ENCODE results near the gene ZNF521.

ZNF521 gene

DNA sequence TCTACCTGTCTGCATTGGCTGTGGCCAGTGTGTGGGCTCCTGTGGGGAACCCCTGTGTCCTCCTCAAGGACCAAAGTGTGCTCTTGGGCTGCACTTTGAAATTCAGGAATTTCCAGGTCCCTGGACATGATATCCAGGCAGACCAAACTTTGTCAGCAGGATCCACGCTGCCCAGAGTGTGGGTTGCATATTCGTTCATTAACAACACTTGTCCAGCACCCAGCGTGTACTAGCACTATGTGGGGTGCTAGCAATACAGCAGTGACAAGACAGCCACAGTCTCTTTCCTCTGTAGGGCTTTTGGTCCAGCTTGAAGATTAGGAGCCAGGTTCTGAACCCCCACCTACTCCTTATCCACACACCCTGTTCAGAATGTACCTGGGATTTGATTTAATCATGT is 304.5 kb downstream of the ZNF521 start:
- WGBS, 2 donors (ENCODE audit: extremely low coverage in 2 of 2, insufficient read length in 2 of 2, insufficient replicate concordance in 1 of 2): no CpG with 5 or more reads among the region's 3 CpGs
- H2BK15ac ChIP-seq (ENCODE audit: low read length): no peak overlapping the region
- no peak overlapping the region for H3K4me3 ChIP-seq (ENCODE audit: low read length in 2 of 2)
- H2BK12ac ChIP-seq (ENCODE audit: low read length): no peak overlapping the region
- no peak overlapping the region for H3K18ac ChIP-seq (ENCODE audit: low read length)
- no peaks in the 10 kb centered on the region for H3K9me3 ChIP-seq (replicated peaks in 1 of 2; ENCODE audit: control insufficient read depth in 2 of 2, insufficient read depth in 1 of 2, low read depth in 1 of 2, low read length in 2 of 2)
- DNase-seq (ENCODE audit: low spot score): no peak
- H3K79me1 ChIP-seq (ENCODE audit: low read depth, low read length): no peaks in the 10 kb centered on the region
- H3K4me2 ChIP-seq (ENCODE audit: insufficient read depth, low read length, poor library complexity, severe bottlenecking): no peak overlapping the region
- H4K8ac ChIP-seq (ENCODE audit: low read depth, low read length): no peak overlapping the region
- H3K4me1 ChIP-seq (ENCODE audit: control insufficient read depth in 2 of 2, insufficient read depth in 1 of 2, low read depth in 1 of 2, low read length in 2 of 2): peaks cover 8 to 17% of the 10 kb centered on the region in 2 donors
- no peak overlapping the region for H3K27ac ChIP-seq (replicated peaks; ENCODE audit: low read length)
- H2AK5ac ChIP-seq (ENCODE audit: low read depth, low read length): no peak overlapping the region
- H4K91ac ChIP-seq (ENCODE audit: low read depth, low read length, poor library complexity): no peak overlapping the region
- H3K4ac ChIP-seq (ENCODE audit: low read length): no peak overlapping the region
- no peak overlapping the region for H3K23ac ChIP-seq (ENCODE audit: low read depth, low read length, poor library complexity)
- no peak overlapping the region for H2BK120ac ChIP-seq (ENCODE audit: low read depth, low read length)
- H2BK5ac ChIP-seq (ENCODE audit: low read length): no peak overlapping the region
- no peak overlapping the region for H2AFZ ChIP-seq (ENCODE audit: low read length)
- no peak overlapping the region for H3K9ac ChIP-seq (ENCODE audit: low read depth, low read length, poor library complexity)
- no peaks in the 10 kb centered on the region for H3K36me3 ChIP-seq (replicated peaks in 1 of 2; ENCODE audit: control insufficient read depth in 2 of 2, insufficient read depth in 2 of 2, low read length in 2 of 2)
- no peak overlapping the region for H3K14ac ChIP-seq (ENCODE audit: low read length)
- peaks cover 0 to 2% (median 0%) of the 10 kb centered on the region in 3 experiments for H3K27me3 ChIP-seq (ENCODE audit: control insufficient read depth in 3 of 3, insufficient read depth in 3 of 3, low read depth in 1 of 3, low read length in 3 of 3)

DNA sequence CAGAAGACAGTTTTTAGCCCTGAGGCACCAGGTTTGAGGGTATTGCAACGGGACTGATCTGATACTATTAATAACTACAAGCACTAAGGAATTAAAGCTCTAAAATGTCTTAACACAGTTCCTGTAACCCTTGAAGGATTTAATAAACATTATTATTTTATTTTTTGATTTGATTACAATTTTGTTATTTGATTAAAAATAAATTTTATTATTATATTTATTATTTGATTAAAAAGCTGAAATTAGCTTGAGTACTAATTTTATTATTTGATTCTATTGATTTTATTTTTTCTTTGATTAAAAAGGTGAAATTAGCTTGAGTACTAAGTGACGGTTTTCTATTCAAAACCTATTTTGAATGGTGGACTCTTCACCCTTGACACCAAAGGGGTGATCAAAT is 307.3 kb downstream of the ZNF521 start:
- WGBS, 2 donors (ENCODE audit: extremely low coverage in 2 of 2, insufficient read length in 2 of 2, insufficient replicate concordance in 1 of 2): no CpG with 5 or more reads among the region's 2 CpGs
- H4K8ac ChIP-seq (ENCODE audit: low read depth, low read length): no peak overlapping the region

DNA sequence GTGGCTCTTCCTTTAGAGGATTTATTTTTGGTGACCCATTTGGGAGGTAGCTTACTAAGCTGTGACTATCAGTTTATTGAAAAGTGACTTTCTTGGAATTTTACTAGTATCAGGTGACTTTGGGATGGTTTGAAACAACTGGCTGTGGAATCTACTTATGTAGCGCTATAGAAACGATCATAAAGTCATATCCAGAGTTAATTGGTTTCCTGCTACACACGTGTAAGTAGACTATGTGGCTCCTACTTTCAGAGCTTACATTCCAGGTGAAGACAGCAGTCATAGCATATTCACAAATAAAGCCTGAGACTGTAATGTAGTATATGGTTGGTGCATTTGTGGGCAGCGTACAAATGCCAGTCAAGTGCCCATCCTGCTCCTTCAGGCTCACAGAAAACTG is 308.9 kb downstream of the ZNF521 start:
- Histone ChIP-seq H3K9ac (ENCODE audit: low read depth, low read length, poor library complexity) (no peak overlapping the region), H3K23ac (ENCODE audit: low read depth, low read length, poor library complexity) (no peak overlapping the region), H4K91ac (ENCODE audit: low read depth, low read length, poor library complexity) (no peak overlapping the region), H3K4me3 (ENCODE audit: low read length in 2 of 2) (no peak overlapping the region), H4K8ac (ENCODE audit: low read depth, low read length) (no peak overlapping the region), H2BK5ac (ENCODE audit: low read length) (no peak overlapping the region), H3K4me1 (ENCODE audit: control insufficient read depth in 2 of 2, insufficient read depth in 1 of 2, low read depth in 1 of 2, low read length in 2 of 2) (peaks cover 15 to 19% of the 10 kb centered on the region in 2 donors), H3K9me3 (replicated peaks in 1 of 2; ENCODE audit: control insufficient read depth in 2 of 2, insufficient read depth in 1 of 2, low read depth in 1 of 2, low read length in 2 of 2) (no peaks in the 10 kb centered on the region), H2BK12ac (ENCODE audit: low read length) (no peak overlapping the region), H2AFZ (ENCODE audit: low read length) (no peak overlapping the region), H2BK120ac (ENCODE audit: low read depth, low read length) (no peak overlapping the region), H3K4me2 (ENCODE audit: insufficient read depth, low read length, poor library complexity, severe bottlenecking) (no peak overlapping the region), H2BK15ac (ENCODE audit: low read length) (no peak overlapping the region), H3K4ac (ENCODE audit: low read length) (no peak overlapping the region), H3K18ac (ENCODE audit: low read length) (no peak overlapping the region), H3K27ac (replicated peaks; ENCODE audit: low read length) (no peak overlapping the region), H2AK5ac (ENCODE audit: low read depth, low read length) (no peak overlapping the region), H3K27me3 (ENCODE audit: control insufficient read depth in 3 of 3, insufficient read depth in 3 of 3, low read depth in 1 of 3, low read length in 3 of 3) (peaks cover 0 to 2% (median 0%) of the 10 kb centered on the region in 3 experiments), H3K14ac (ENCODE audit: low read length) (no peak overlapping the region), H3K36me3 (replicated peaks in 1 of 2; ENCODE audit: control insufficient read depth in 2 of 2, insufficient read depth in 2 of 2, low read length in 2 of 2) (no peaks in the 10 kb centered on the region), H3K79me1 (ENCODE audit: low read depth, low read length) (no peaks in the 10 kb centered on the region)
- DNase-seq (ENCODE audit: low spot score): no peak
- WGBS, 2 donors (ENCODE audit: extremely low coverage in 2 of 2, insufficient read length in 2 of 2, insufficient replicate concordance in 1 of 2): no CpG with 5 or more reads among the region's 4 CpGs

More for the DNA sequence above, 307.3 kb downstream of the ZNF521 start:
- no peak overlapping the region for H3K9ac ChIP-seq (ENCODE audit: low read depth, low read length, poor library complexity)
- H2AK5ac ChIP-seq (ENCODE audit: low read depth, low read length): no peak overlapping the region
- no peak overlapping the region for H3K14ac ChIP-seq (ENCODE audit: low read length)
- H2BK5ac ChIP-seq (ENCODE audit: low read length): no peak overlapping the region
- H3K4me3 ChIP-seq (ENCODE audit: low read length in 2 of 2): no peak overlapping the region
- no peak overlapping the region for H3K4ac ChIP-seq (ENCODE audit: low read length)
- no peak overlapping the region for H2AFZ ChIP-seq (ENCODE audit: low read length)
- peaks cover 0 to 2% (median 0%) of the 10 kb centered on the region in 3 experiments for H3K27me3 ChIP-seq (ENCODE audit: control insufficient read depth in 3 of 3, insufficient read depth in 3 of 3, low read depth in 1 of 3, low read length in 3 of 3)
- no peak overlapping the region for H2BK120ac ChIP-seq (ENCODE audit: low read depth, low read length)
- no peak overlapping the region for H3K23ac ChIP-seq (ENCODE audit: low read depth, low read length, poor library complexity)
- no peak overlapping the region for H3K4me2 ChIP-seq (ENCODE audit: insufficient read depth, low read length, poor library complexity, severe bottlenecking)
- H3K9me3 ChIP-seq (replicated peaks in 1 of 2; ENCODE audit: control insufficient read depth in 2 of 2, insufficient read depth in 1 of 2, low read depth in 1 of 2, low read length in 2 of 2): no peaks in the 10 kb centered on the region
- no peaks in the 10 kb centered on the region for H3K36me3 ChIP-seq (replicated peaks in 1 of 2; ENCODE audit: control insufficient read depth in 2 of 2, insufficient read depth in 2 of 2, low read length in 2 of 2)
- no peak overlapping the region for H4K91ac ChIP-seq (ENCODE audit: low read depth, low read length, poor library complexity)
- H2BK15ac ChIP-seq (ENCODE audit: low read length): no peak overlapping the region
- no peak overlapping the region for H3K18ac ChIP-seq (ENCODE audit: low read length)
- peaks cover 8 to 19% of the 10 kb centered on the region in 2 donors for H3K4me1 ChIP-seq (ENCODE audit: control insufficient read depth in 2 of 2, insufficient read depth in 1 of 2, low read depth in 1 of 2, low read length in 2 of 2)
- DNase-seq (ENCODE audit: low spot score): no peak
- H2BK12ac ChIP-seq (ENCODE audit: low read length): no peak overlapping the region
- H3K27ac ChIP-seq (replicated peaks; ENCODE audit: low read length): no peak overlapping the region
- no peaks in the 10 kb centered on the region for H3K79me1 ChIP-seq (ENCODE audit: low read depth, low read length)

DNA sequence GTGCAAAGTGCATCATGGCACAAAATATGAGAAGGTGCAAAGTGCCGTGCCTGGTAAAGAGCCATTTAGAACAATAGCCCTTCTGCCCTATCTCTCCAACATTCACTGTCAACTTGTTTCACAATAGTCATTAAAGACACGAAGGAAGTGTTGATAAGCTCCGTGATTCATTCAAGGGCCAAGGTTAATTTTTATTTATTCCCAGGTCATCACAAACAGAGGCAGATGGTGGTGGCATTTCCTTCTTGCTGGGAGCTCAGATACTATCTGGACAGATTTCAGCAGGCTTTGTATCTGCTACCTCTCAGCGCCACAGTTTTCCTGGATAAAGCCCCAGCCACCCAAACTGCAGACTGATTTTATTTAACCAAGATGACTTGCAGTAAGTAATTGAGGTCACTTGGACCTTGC is 309.3 kb downstream of the ZNF521 start:
- peaks cover 0 to 2% (median 0%) of the 10 kb centered on the region in 3 experiments for H3K27me3 ChIP-seq (ENCODE audit: control insufficient read depth in 3 of 3, insufficient read depth in 3 of 3, low read depth in 1 of 3, low read length in 3 of 3)
- WGBS, 2 donors (ENCODE audit: extremely low coverage in 2 of 2, insufficient read length in 2 of 2, insufficient replicate concordance in 1 of 2): no CpG with 5 or more reads among the region's 4 CpGs
- DNase-seq (ENCODE audit: low spot score): no peak

More for the DNA sequence above, 309.3 kb downstream of the ZNF521 start:
- H4K8ac ChIP-seq (ENCODE audit: low read depth, low read length): no peak overlapping the region
- H2BK15ac ChIP-seq (ENCODE audit: low read length): no peak overlapping the region
- H3K23ac ChIP-seq (ENCODE audit: low read depth, low read length, poor library complexity): no peak overlapping the region
- no peak overlapping the region for H3K18ac ChIP-seq (ENCODE audit: low read length)
- H2BK12ac ChIP-seq (ENCODE audit: low read length): no peak overlapping the region
- no peak overlapping the region for H3K9ac ChIP-seq (ENCODE audit: low read depth, low read length, poor library complexity)
- no peak overlapping the region for H2BK120ac ChIP-seq (ENCODE audit: low read depth, low read length)
- H3K4ac ChIP-seq (ENCODE audit: low read length): no peak overlapping the region
- H3K14ac ChIP-seq (ENCODE audit: low read length): no peak overlapping the region
- no peaks in the 10 kb centered on the region for H3K79me1 ChIP-seq (ENCODE audit: low read depth, low read length)
- H3K4me1 ChIP-seq (ENCODE audit: control insufficient read depth in 2 of 2, insufficient read depth in 1 of 2, low read depth in 1 of 2, low read length in 2 of 2): peaks cover 16 to 19% of the 10 kb centered on the region in 2 donors
- H3K27ac ChIP-seq (replicated peaks; ENCODE audit: low read length): no peak overlapping the region
- H3K4me3 ChIP-seq (ENCODE audit: low read length in 2 of 2): no peak overlapping the region
- no peak overlapping the region for H2BK5ac ChIP-seq (ENCODE audit: low read length)
- no peak overlapping the region for H3K4me2 ChIP-seq (ENCODE audit: insufficient read depth, low read length, poor library complexity, severe bottlenecking)
- H3K9me3 ChIP-seq (replicated peaks in 1 of 2; ENCODE audit: control insufficient read depth in 2 of 2, insufficient read depth in 1 of 2, low read depth in 1 of 2, low read length in 2 of 2): no peaks in the 10 kb centered on the region
- H2AK5ac ChIP-seq (ENCODE audit: low read depth, low read length): no peak overlapping the region
- no peak overlapping the region for H4K91ac ChIP-seq (ENCODE audit: low read depth, low read length, poor library complexity)
- H2AFZ ChIP-seq (ENCODE audit: low read length): no peak overlapping the region
- H3K36me3 ChIP-seq (replicated peaks in 1 of 2; ENCODE audit: control insufficient read depth in 2 of 2, insufficient read depth in 2 of 2, low read length in 2 of 2): no peaks in the 10 kb centered on the region
